HG02884 (cell line): ENCODE measurements around the gene TYK2.
"Not testable (repeated sequence)": the region's sequence is repeated elsewhere in the genome, so short reads cannot be mapped to it uniquely, and the experiment has no call there.

Source experiments
- ATAC-seq: cut with Tn5 transposase; IDR thresholded peaks from one replicate; pipeline ENCODE4 v1.9.1; 2021; ENCODE audit warnings: mild to moderate bottlenecking, moderate library complexity; ENCODE audit not compliant: unreplicated experiment

TYK2 gene

GRCh38 chr19:10380313-10381102, at the start of gene TYK2:
TSS of gene TYK2 (minus strand) at chr19:10380572. CDS start at chr19:10378406, 2,166 bp downstream.
- ATAC-seq = peak; percentile 85

- ATAC-seq = no peak
These were observed 48.6 kb upstream of the TYK2 start for GRCh38 chr19:10428996-10429381.

- ATAC-seq = no peak
These were observed 46.8 kb upstream of the TYK2 start for GRCh38 chr19:10427169-10427568.

- no peak for ATAC-seq
These were observed 43.8 kb upstream of the TYK2 start for GRCh38 chr19:10424011-10424637.

- ATAC-seq = no peak
These were observed 42.5 kb upstream of the TYK2 start for GRCh38 chr19:10422846-10423245.

GRCh38 chr19:10422046-10422461, 41.7 kb upstream of the TYK2 start:
- ATAC-seq = no peak

- no peak for ATAC-seq
These were observed 41.1 kb upstream of the TYK2 start for GRCh38 chr19:10421240-10422045.

- ATAC-seq = no peak
These were observed 40.3 kb upstream of the TYK2 start, which contains the start of gene PDE4A for GRCh38 chr19:10420444-10421239. TSS of gene PDE4A (plus strand) at chr19:10420538. CDS start at chr19:10420765, 227 bp downstream.

- no peak for ATAC-seq
These were observed 39.5 kb upstream of the TYK2 start for GRCh38 chr19:10419646-10420443.

GRCh38 chr19:10419200-10419645, 38.9 kb upstream of the TYK2 start:
- ATAC-seq = no peak

- ATAC-seq = no peak
These were observed 38.3 kb upstream of the TYK2 start for GRCh38 chr19:10418485-10419199.

- no peak for ATAC-seq
These were observed 37.8 kb upstream of the TYK2 start for GRCh38 chr19:10418235-10418484.

GRCh38 chr19:10417541-10418234, 37.3 kb upstream of the TYK2 start:
- no peak for ATAC-seq

GRCh38 chr19:10416380-10417257, 36.2 kb upstream of the TYK2 start:
- peak; percentile 43 for ATAC-seq

- ATAC-seq = no peak
These were observed 35.7 kb upstream of the TYK2 start for GRCh38 chr19:10416083-10416379.

- no peak for ATAC-seq
These were observed 32.0 kb upstream of the TYK2 start for GRCh38 chr19:10412257-10412977.

GRCh38 chr19:10411224-10411623, 30.9 kb upstream of the TYK2 start:
- not testable (repeated sequence) for ATAC-seq
